Large intestine (tissue), 3 donors: Measurements from ENCODE around the gene STK4. TPM values are rescaled to one million over a fixed set of nuclear protein-coding genes. Genes with fewer than 3 reads are reported as not detected.
A peak's percentile ranks its signal among the peaks of the same experiment; 100 is the strongest.
"Not testable (repeated sequence)": the region's sequence is repeated elsewhere in the genome, so short reads cannot be mapped to it uniquely, and the experiment has no call there.

Source experiments
- DNase-seq, 2 donors: peaks; one replicate each; pipeline versions ENCODE4 v3.0.0 to v3.0.0-alpha.2; 2013
- H3K27ac ChIP-seq: one replicate; pipeline ENCODE4 v1.5.1; 2013; ENCODE audit warnings: low read length
- H3K27me3 ChIP-seq: 2 replicates; pipeline ENCODE4 v1.6.1; 2013; ENCODE audit warnings: low read length; ENCODE audit not compliant: control insufficient read depth, insufficient read depth
- H3K36me3 ChIP-seq: 2 replicates; pipeline ENCODE4 v1.6.1; 2013; ENCODE audit warnings: low read length; ENCODE audit not compliant: control insufficient read depth, insufficient read depth
- H3K4me1 ChIP-seq: one replicate; pipeline ENCODE4 v1.6.1; 2013; ENCODE audit warnings: low read length; ENCODE audit not compliant: control insufficient read depth, insufficient read depth
- H3K4me3 ChIP-seq: one replicate; pipeline ENCODE4 v1.5.1; 2013; ENCODE audit warnings: low read length
- H3K9me3 ChIP-seq: one replicate; pipeline ENCODE4 v1.6.1; 2013; ENCODE audit warnings: mild to moderate bottlenecking, low read depth, low read length, moderate library complexity; ENCODE audit not compliant: control insufficient read depth
- WGBS: methylation state at CpG from one replicate; pipeline ENCODE4 v1.1.5; 2013; ENCODE audit warnings: low lambda C conversion rate; ENCODE audit not compliant: insufficient coverage; 5-methylcytosine and 5-hydroxymethylcytosine counted together
- polyA plus RNA-seq: library from polyadenylated mRNA; unstranded; fragments of 120-200 nt; gene quantifications from one replicate; pipeline ENCODE4 v1.2.1, GENCODE V29; 2013

Gene STK4
- polyA plus RNA-seq, 1 donor: 15.8 TPM

GRCh38 chr20:45063107-45063506, 96.8 kb downstream of the STK4 start:
- not testable (repeated sequence) for H3K36me3 ChIP-seq, H3K27me3 ChIP-seq, H3K9me3 ChIP-seq, H3K4me3 ChIP-seq, DNase-seq, H3K4me1 ChIP-seq, H3K27ac ChIP-seq
- WGBS: 100% methylated on average over 1 of the region's 2 CpGs

DNA sequence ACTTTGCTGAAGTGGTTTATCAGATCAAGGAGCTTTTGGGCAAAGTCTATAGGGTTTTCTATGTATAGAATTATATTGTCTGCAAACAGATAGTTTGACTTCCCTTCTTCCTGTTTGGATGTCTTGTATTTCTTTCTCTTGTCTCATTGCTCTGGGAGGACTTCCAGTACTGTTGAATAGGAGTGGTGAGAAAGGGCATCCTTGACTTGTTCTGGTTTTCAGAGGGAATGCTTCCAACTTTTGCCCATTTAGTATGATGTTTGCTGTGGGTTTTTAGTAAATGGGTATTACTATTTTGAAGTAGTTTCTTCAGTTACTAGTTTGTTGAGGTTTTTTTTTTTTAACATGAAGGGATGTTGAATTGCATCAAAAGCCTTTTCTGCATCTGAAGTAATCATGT, 98.5 kb downstream of the STK4 start:
- Histone ChIP-seq H3K4me3 (no peak overlapping the region), H3K36me3 (no peaks in the 10 kb centered on the region), H3K9me3 (no peaks in the 10 kb centered on the region), H3K27me3 (no peaks in the 10 kb centered on the region), H3K27ac (no peak overlapping the region), H3K4me1 (no peaks in the 10 kb centered on the region)
- no peak for DNase-seq

DNA sequence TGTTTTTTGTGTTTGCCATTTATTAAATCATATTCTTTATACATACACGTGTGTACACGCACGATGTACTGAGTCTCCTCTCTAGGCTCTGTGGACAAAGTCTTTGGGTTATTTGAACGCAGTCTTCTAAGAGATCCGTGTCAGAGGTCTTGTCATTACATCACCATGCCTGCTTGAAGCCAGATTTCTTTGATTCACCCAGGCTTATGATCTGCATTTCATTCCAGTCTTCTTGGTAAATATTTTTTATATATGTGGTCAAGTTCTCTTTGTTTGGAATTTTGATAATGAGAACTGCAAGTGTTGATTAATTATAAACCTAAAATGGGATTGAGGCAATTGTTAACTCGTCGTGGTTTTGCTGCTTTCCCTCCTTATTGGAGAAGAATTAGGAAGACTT, 100.1 kb downstream of the STK4 start:
- DNase-seq: no peak
- no peaks in the 10 kb centered on the region for H3K4me1 ChIP-seq
- WGBS: 97% methylated on average over 7 of the region's 7 CpGs
- no peaks in the 10 kb centered on the region for H3K27me3 ChIP-seq
- H3K9me3 ChIP-seq: no peaks in the 10 kb centered on the region
- no peak overlapping the region for H3K27ac ChIP-seq
- H3K36me3 ChIP-seq: no peaks in the 10 kb centered on the region
- no peak overlapping the region for H3K4me3 ChIP-seq

- no peak for DNase-seq
Observed at GRCh38 chr20:45067087-45067486, 100.8 kb downstream of the STK4 start.

DNA sequence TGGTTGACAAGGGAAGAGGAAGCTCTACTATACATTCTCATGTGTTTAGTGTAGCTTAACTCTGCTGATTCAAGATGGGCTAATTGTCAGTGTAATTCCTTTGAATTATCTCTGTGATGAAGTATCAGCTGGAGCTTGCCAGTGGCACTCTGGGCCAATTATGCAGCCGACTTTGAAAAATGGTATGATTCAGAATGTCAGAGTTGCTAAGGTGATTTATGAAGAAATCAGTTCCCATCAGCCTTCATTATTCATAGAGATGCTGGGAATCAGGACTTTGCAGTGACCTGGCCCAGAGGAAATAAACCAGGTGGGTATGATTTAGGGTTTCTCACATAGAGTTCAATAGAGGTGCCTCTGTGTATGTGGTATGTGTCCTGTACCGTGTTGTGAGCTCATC, 101.2 kb downstream of the STK4 start:
- H3K9me3 ChIP-seq: no peaks in the 10 kb centered on the region
- H3K36me3 ChIP-seq: no peaks in the 10 kb centered on the region
- no peak overlapping the region for H3K4me3 ChIP-seq
- H3K27me3 ChIP-seq: no peaks in the 10 kb centered on the region
- no CpG with 5 or more reads among the region's 2 CpGs for WGBS
- no peak for DNase-seq
- no peak overlapping the region for H3K27ac ChIP-seq
- H3K4me1 ChIP-seq: no peaks in the 10 kb centered on the region

More at GRCh38 chr20:45067087-45067486, 100.8 kb downstream of the STK4 start:
- no peak overlapping the region for H3K27ac ChIP-seq
- H3K9me3 ChIP-seq: no peaks in the 10 kb centered on the region
- no peaks in the 10 kb centered on the region for H3K36me3 ChIP-seq
- 100% methylated on average over 1 of the region's 4 CpGs for WGBS
- no peak overlapping the region for H3K4me3 ChIP-seq
- H3K27me3 ChIP-seq: no peaks in the 10 kb centered on the region
- no peaks in the 10 kb centered on the region for H3K4me1 ChIP-seq

- no peaks in the 10 kb centered on the region for H3K4me1 ChIP-seq
- H3K9me3 ChIP-seq: no peaks in the 10 kb centered on the region
- 60% methylated on average over 1 of the region's 1 CpG for WGBS
- no peak overlapping the region for H3K4me3 ChIP-seq
- no peak overlapping the region for H3K27ac ChIP-seq
- H3K36me3 ChIP-seq: peaks cover 4% of the 10 kb centered on the region
- DNase-seq: no peak
- no peaks in the 10 kb centered on the region for H3K27me3 ChIP-seq
Observed at GRCh38 chr20:45069261-45069660, 102.9 kb downstream of the STK4 start.

- H3K4me3 ChIP-seq: no peak overlapping the region
- peaks cover 18% of the 10 kb centered on the region for H3K36me3 ChIP-seq
- H3K27me3 ChIP-seq: no peaks in the 10 kb centered on the region
- H3K4me1 ChIP-seq: no peaks in the 10 kb centered on the region
- no peaks in the 10 kb centered on the region for H3K9me3 ChIP-seq
- no peak overlapping the region for H3K27ac ChIP-seq
- no CpG with 5 or more reads among the region's 6 CpGs for WGBS
- DNase-seq: peak; percentile 36 to 42
Observed at GRCh38 chr20:45070932-45071632, 104.8 kb downstream of the STK4 start.

DNA sequence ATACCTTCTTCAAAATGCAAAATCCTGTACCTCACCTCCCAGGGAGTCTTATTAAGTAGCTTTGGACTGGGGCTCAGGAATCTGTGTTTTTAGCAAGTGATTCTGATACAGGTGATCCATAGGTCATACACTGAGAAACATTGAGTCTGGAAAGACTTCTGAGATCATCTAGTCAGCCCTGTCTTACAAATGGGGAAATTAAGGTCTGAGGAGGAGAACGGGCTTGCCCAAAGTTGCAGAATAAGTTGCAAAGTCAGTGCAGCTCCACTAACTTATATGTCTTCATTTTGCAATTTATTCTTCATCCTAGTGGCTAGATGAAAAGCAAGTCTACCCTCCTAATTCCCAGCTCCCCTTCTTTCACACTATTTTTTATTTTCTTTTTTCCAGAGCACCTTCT, 105.8 kb downstream of the STK4 start:
- no peak overlapping the region for H3K27ac ChIP-seq
- no peak for DNase-seq
- H3K4me1 ChIP-seq: no peaks in the 10 kb centered on the region
- H3K27me3 ChIP-seq: no peaks in the 10 kb centered on the region
- no peaks in the 10 kb centered on the region for H3K9me3 ChIP-seq
- WGBS: no CpG with 5 or more reads among the region's 1 CpG
- H3K36me3 ChIP-seq: peaks cover 25% of the 10 kb centered on the region
- no peak overlapping the region for H3K4me3 ChIP-seq

GRCh38 chr20:45073221-45073620, 106.9 kb downstream of the STK4 start:
- no peaks in the 10 kb centered on the region for H3K9me3 ChIP-seq
- H3K4me1 ChIP-seq: no peaks in the 10 kb centered on the region
- H3K27ac ChIP-seq: no peak overlapping the region
- WGBS: 80% methylated on average over 1 of the region's 3 CpGs
- DNase-seq: no peak
- peaks cover 25% of the 10 kb centered on the region for H3K36me3 ChIP-seq
- no peaks in the 10 kb centered on the region for H3K27me3 ChIP-seq
- no peak overlapping the region for H3K4me3 ChIP-seq

- Histone ChIP-seq H3K27ac (no peak overlapping the region), H3K36me3 (peaks cover 34% of the 10 kb centered on the region)
Observed at GRCh38 chr20:45077559-45077958, 111.2 kb downstream of the STK4 start.

GRCh38 chr20:45080867-45081624, 114.7 kb downstream of the STK4 start:
- H3K4me1 ChIP-seq: no peaks in the 10 kb centered on the region
- WGBS: 88% methylated on average over 2 of the region's 5 CpGs
- peaks cover 16% of the 10 kb centered on the region for H3K36me3 ChIP-seq
- no peak overlapping the region for H3K27ac ChIP-seq
- DNase-seq: no peak
- no peaks in the 10 kb centered on the region for H3K27me3 ChIP-seq
- H3K9me3 ChIP-seq: peaks cover 3% of the 10 kb centered on the region
- no peak overlapping the region for H3K4me3 ChIP-seq

More at GRCh38 chr20:45077559-45077958, 111.2 kb downstream of the STK4 start:
- H3K9me3 ChIP-seq: peaks cover 3% of the 10 kb centered on the region
- H3K4me1 ChIP-seq: no peaks in the 10 kb centered on the region
- 40% methylated on average over 1 of the region's 3 CpGs for WGBS
- no peak for DNase-seq
- no peak overlapping the region for H3K4me3 ChIP-seq
- H3K27me3 ChIP-seq: no peaks in the 10 kb centered on the region
